ENCODE data around the gene MUC5B. TPM values are rescaled to one million over a fixed set of nuclear protein-coding genes. Genes with fewer than 3 reads are reported as not detected.

Gene MUC5B
- total and polyA plus RNA-seq, 2 of the 13 experiments (the other 11 are each of a cell fraction or from before 2014, with no cell fraction given) = 0.01 TPM; not detected in 1

GRCh38 chr11:1289211-1289935 is 66.5 kb downstream of the MUC5B start (continued):
- TF ChIP-seq, protein P1, sequence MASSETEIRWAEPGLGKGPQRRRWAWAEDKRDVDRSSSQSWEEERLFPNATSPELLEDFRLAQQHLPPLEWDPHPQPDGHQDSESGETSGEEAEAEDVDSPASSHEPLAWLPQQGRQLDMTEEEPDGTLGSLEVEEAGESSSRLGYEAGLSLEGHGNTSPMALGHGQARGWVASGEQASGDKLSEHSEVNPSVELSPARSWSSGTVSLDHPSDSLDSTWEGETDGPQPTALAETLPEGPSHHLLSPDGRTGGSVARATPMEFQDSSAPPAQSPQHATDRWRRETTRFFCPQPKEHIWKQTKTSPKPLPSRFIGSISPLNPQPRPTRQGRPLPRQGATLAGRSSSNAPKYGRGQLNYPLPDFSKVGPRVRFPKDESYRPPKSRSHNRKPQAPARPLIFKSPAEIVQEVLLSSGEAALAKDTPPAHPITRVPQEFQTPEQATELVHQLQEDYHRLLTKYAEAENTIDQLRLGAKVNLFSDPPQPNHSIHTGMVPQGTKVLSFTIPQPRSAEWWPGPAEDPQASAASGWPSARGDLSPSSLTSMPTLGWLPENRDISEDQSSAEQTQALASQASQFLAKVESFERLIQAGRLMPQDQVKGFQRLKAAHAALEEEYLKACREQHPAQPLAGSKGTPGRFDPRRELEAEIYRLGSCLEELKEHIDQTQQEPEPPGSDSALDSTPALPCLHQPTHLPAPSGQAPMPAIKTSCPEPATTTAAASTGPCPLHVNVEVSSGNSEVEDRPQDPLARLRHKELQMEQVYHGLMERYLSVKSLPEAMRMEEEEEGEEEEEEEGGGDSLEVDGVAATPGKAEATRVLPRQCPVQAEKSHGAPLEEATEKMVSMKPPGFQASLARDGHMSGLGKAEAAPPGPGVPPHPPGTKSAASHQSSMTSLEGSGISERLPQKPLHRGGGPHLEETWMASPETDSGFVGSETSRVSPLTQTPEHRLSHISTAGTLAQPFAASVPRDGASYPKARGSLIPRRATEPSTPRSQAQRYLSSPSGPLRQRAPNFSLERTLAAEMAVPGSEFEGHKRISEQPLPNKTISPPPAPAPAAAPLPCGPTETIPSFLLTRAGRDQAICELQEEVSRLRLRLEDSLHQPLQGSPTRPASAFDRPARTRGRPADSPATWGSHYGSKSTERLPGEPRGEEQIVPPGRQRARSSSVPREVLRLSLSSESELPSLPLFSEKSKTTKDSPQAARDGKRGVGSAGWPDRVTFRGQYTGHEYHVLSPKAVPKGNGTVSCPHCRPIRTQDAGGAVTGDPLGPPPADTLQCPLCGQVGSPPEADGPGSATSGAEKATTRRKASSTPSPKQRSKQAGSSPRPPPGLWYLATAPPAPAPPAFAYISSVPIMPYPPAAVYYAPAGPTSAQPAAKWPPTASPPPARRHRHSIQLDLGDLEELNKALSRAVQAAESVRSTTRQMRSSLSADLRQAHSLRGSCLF (CRISPR knock-in tag; IDR thresholded peaks at IDR 0.05; ENCODE audit: borderline replicate concordance) = no peak
- TF ChIP-seq RBM22 (optimal IDR thresholded peaks at IDR 0.05; ENCODE audit: low read length) = no peak
- no peak for TF ChIP-seq THAP8 (CRISPR knock-in tag; IDR thresholded peaks at IDR 0.05; ENCODE audit: borderline replicate concordance)

Data from HepG2 (cell line).